ENCODE results near the gene FABP1.

GRCh38 chr2:88159481-88159880 is 31.6 kb upstream of the FABP1 start:
- no peak for TF ChIP-seq EZH2phosphoT487 (IDR thresholded peaks at IDR 0.05; ENCODE audit: low read length)
- TF ChIP-seq, protein P1, sequence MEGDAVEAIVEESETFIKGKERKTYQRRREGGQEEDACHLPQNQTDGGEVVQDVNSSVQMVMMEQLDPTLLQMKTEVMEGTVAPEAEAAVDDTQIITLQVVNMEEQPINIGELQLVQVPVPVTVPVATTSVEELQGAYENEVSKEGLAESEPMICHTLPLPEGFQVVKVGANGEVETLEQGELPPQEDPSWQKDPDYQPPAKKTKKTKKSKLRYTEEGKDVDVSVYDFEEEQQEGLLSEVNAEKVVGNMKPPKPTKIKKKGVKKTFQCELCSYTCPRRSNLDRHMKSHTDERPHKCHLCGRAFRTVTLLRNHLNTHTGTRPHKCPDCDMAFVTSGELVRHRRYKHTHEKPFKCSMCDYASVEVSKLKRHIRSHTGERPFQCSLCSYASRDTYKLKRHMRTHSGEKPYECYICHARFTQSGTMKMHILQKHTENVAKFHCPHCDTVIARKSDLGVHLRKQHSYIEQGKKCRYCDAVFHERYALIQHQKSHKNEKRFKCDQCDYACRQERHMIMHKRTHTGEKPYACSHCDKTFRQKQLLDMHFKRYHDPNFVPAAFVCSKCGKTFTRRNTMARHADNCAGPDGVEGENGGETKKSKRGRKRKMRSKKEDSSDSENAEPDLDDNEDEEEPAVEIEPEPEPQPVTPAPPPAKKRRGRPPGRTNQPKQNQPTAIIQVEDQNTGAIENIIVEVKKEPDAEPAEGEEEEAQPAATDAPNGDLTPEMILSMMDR (IDR thresholded peaks at IDR 0.05; ENCODE audit: low read length) = no peak
- TF ChIP-seq EZH2 (optimal IDR thresholded peaks at IDR 0.05; ENCODE audit: low read depth, low read length) = no peak

Data from MM.1S (cell line).